ENCODE data around the gene BANP.

GRCh38 chr16:88064889-88065746 lies 113.9 kb downstream of the BANP start:
- TF ChIP-seq FOXA1 (IDR thresholded peaks at IDR 0.05) (no peak), FOXK2 (IDR thresholded peaks at IDR 0.05) (no peak), SP1 (IDR thresholded peaks at IDR 0.05) (no peak), FOXM1 (IDR thresholded peaks at IDR 0.05; ENCODE audit: borderline replicate concordance) (no peak), BHLHE40 (IDR thresholded peaks at IDR 0.05; ENCODE audit: borderline replicate concordance) (no peak), SUZ12 (IDR thresholded peaks at IDR 0.05) (no peak), LEF1 (IDR thresholded peaks at IDR 0.05; ENCODE audit: borderline replicate concordance) (no peak), HDGF (IDR thresholded peaks at IDR 0.05; ENCODE audit: borderline replicate concordance) (no peak), ELF4 (IDR thresholded peaks at IDR 0.05) (no peak)

All from HEK293T (cell line).